ENCODE measurements around the gene CELF1. TPM values are rescaled to one million over a fixed set of nuclear protein-coding genes. Genes with fewer than 3 reads are reported as not detected.

CELF1 gene
- total and polyA plus RNA-seq, 9 of the 15 experiments (the other 6 are each of a cell fraction or from before 2014, with no cell fraction given) = 11.3 to 142 (median 77.4) TPM

DNA sequence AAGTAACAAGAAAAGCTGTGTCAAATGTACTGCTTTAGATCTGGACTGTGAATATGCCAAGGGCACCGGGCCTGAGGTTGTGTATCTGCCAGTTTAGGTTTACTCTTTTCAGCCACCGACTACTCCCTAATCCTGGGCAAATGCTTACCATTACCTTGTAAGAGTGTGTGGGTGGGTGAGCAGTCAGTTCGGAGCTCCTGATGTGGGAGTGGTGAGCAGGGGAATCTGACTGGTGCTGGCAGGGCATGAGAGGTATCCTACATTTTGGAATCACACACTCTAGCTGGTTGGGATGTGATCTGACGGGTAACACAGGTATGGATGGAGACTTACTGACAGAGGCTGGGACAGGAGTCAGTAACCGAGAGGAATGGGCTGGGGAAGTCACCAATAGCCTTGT, 30.9 kb upstream of the CELF1 start:
- CTCF ChIA-PET (ENCODE audit: low intra/inter-chr PET ratio) = no interaction called here
- no peak overlapping the region for H3K9ac ChIP-seq (ENCODE audit: insufficient read depth in 1 of 2, low read depth in 2 of 2, low read length in 2 of 2)
- POLR2A ChIA-PET = interaction anchor here (0.8 to 4.2 kb wide), 3 partner anchors 11 to 16 kb away, joined by 3 to 35 read pairs (median 3); partner anchors contain the start of gene C1QTNF4
- H3K27ac ChIP-seq (ENCODE audit: extremely low read depth, low read depth, low read length) = no peak overlapping the region
- H3K4me1 ChIP-seq (replicated peaks in 1 of 2; ENCODE audit: control insufficient read depth in 2 of 2, insufficient read depth in 2 of 2, low read length in 2 of 2) = peaks cover 0 to 11% of the 10 kb centered on the region in 2 experiments; a peak in 4 of 5 replicates
- BruUV-seq (replicated peaks) = no TSS peak
- DNase-seq (ENCODE audit: extremely low read depth in 1 of 4, low spot score in 3 of 4) (no peak), ATAC-seq (no peak), FAIRE-seq (no peak)
- H2AFZ ChIP-seq (ENCODE audit: low read depth, low read length) = no peak overlapping the region
- in situ Hi-C loops (cut with MboI) (no loop called here), intact Hi-C loops (cut with micrococcal nuclease) (no loop called here)
- TF ChIP-seq, protein P1, sequence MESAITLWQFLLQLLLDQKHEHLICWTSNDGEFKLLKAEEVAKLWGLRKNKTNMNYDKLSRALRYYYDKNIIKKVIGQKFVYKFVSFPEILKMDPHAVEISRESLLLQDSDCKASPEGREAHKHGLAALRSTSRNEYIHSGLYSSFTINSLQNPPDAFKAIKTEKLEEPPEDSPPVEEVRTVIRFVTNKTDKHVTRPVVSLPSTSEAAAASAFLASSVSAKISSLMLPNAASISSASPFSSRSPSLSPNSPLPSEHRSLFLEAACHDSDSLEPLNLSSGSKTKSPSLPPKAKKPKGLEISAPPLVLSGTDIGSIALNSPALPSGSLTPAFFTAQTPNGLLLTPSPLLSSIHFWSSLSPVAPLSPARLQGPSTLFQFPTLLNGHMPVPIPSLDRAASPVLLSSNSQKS (CRISPR knock-in tag; IDR thresholded peaks at IDR 0.05) = no peak
- TF ChIP-seq XRCC4 (IDR thresholded peaks at IDR 0.05; ENCODE audit: extremely low read depth, insufficient read depth, insufficient read length) (no peak), NELFE (IDR thresholded peaks at IDR 0.05; ENCODE audit: insufficient read depth, insufficient read length) (no peak), TRIM24 (IDR thresholded peaks at IDR 0.05) (no peak), BMI1 (IDR thresholded peaks at IDR 0.05; ENCODE audit: low read length) (no peak)
- TF ChIP-seq, protein P2, sequence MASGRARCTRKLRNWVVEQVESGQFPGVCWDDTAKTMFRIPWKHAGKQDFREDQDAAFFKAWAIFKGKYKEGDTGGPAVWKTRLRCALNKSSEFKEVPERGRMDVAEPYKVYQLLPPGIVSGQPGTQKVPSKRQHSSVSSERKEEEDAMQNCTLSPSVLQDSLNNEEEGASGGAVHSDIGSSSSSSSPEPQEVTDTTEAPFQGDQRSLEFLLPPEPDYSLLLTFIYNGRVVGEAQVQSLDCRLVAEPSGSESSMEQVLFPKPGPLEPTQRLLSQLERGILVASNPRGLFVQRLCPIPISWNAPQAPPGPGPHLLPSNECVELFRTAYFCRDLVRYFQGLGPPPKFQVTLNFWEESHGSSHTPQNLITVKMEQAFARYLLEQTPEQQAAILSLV (tag; IDR thresholded peaks at IDR 0.05) = no peak
- TF ChIP-seq, protein P3, sequence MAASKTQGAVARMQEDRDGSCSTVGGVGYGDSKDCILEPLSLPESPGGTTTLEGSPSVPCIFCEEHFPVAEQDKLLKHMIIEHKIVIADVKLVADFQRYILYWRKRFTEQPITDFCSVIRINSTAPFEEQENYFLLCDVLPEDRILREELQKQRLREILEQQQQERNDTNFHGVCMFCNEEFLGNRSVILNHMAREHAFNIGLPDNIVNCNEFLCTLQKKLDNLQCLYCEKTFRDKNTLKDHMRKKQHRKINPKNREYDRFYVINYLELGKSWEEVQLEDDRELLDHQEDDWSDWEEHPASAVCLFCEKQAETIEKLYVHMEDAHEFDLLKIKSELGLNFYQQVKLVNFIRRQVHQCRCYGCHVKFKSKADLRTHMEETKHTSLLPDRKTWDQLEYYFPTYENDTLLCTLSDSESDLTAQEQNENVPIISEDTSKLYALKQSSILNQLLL (CRISPR knock-in tag; IDR thresholded peaks at IDR 0.05; ENCODE audit: borderline replicate concordance) = no peak
- H3K9me1 ChIP-seq (ENCODE audit: control insufficient read depth, insufficient read depth, low read length) = no peaks in the 10 kb centered on the region
- H3K36me3 ChIP-seq (ENCODE audit: control insufficient read depth, insufficient read depth, low read length) = peaks cover 56% of the 10 kb centered on the region
- no peaks in the 10 kb centered on the region; a peak in 1 of 5 replicates for H3K27me3 ChIP-seq (ENCODE audit: control insufficient read depth in 2 of 2, insufficient read depth in 2 of 2, low read length in 2 of 2)
- 94% methylated on average over 5 of the region's 5 CpGs for WGBS (ENCODE audit: insufficient coverage, low coverage, missing lambda C conversion rate)
- peaks cover 28% of the 10 kb centered on the region for H3K79me2 ChIP-seq (ENCODE audit: control insufficient read depth, insufficient read depth, low read length)
- no peak overlapping the region for H3K4me2 ChIP-seq (ENCODE audit: insufficient read depth, low read length)
- no peaks in the 10 kb centered on the region for H3K9me3 ChIP-seq (replicated peaks; ENCODE audit: control insufficient read depth, insufficient read depth, low read depth, low read length)
- H4K20me1 ChIP-seq (replicated peaks; ENCODE audit: control insufficient read depth, insufficient read depth, low read length) = no peaks in the 10 kb centered on the region
- H3K4me3 ChIP-seq = no peak overlapping the region
